Upper lobe of left lung (tissue), 4 donors: ENCODE measurements around the gene MSI2.

Source experiments
- CTCF ChIP-seq, 6 experiments: fragments of 450-650 bp in 4 of 6; fragments of 200-600 bp in 2 of 6; sonication (generic) in 2 of 6; IDR thresholded peaks; one replicate each; pipeline ENCODE4 v1.5.1; 2016 to 2019; ENCODE audit warnings: antibody characterized with exemption in 6 of 6
- POLR2AphosphoS5 ChIP-seq, 2 donors: sonication (generic); formaldehyde crosslinking; IDR thresholded peaks; one replicate each; pipeline ENCODE4 v1.5.1; 2017; ENCODE audit warnings: antibody characterized with exemption in 2 of 2

- TF ChIP-seq POLR2AphosphoS5 (IDR thresholded peaks at IDR 0.05) (no peak), CTCF (IDR thresholded peaks at IDR 0.05) (no peak)
These were observed 444.8 kb downstream of the MSI2 start for GRCh38 chr17:57701124-57701523.
